ENCODE data around the gene SCARF2.

SCARF2 gene

DNA sequence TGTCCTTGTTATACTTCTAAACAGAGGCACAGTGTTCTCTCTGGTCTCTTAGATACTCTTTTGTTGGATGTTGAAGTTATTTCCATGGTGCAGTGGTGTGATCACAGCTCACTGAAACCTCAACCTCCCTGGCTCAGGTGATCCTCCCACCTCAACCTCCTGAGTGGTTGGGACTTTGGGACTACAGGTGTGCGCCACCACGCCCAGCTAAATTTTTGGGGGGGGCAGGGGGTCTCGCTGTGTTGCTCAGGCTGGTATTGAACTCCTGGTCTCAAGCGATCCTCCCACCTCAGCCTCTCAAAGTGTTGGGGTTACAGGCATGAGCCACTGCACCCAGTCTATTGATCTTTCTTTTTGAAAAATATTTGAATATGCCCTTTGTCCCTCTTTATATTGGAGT lies 28.7 kb downstream of the SCARF2 start:
- no peak for DNase-seq (ENCODE audit: low read depth)

DNA sequence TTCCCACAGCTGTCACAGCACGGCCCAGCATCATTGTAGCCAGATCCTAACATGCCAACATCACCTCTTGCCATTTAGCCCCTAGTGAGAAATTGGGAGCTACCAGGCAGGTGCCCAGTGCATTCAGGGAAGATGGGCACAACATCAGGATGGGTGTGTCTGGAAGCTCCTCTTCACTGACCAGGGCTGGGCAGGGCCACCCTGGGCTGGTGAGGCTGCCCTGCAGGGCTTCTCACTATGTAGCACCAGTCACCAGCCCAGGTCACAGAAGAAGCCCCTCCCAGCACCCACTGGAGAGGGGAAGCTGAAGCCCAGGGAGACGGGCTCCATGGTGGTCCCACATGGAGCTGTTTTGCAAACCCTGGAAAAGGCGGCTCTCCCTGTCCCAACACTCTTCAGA lies 29.8 kb downstream of the SCARF2 start:
- no peak for DNase-seq (ENCODE audit: low read depth)

DNA sequence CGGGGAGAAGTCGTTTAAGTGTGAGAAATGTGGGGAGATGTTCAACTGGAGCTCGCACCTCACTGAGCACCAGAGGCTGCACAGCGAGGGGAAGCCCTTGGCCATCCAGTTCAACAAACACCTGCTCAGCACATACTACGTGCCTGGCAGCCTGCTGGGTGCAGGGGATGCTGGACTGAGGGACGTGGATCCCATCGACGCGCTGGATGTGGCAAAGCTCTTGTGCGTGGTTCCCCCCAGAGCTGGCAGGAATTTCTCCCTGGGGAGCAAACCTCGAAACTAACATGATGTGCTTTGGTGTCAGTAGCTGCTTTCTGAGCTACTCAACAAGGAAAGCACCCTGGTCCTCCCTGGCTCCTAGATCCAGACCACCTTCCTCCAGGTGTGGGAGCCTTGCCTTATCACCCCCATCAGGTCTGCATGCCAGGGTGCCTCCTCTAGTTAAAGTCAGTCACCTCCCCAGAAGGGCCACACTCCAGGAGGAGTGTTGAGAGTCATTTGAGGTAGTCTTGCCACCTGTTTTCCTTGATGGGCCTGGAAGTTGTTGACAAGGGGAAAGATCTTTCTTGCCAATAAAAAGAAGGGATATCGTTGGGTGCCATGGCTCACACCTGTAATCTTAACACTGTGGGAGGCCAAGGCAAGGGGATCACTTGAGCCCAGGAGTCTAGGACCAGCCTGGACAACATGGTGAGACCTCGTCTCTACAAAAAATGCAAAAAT lies 30.8 kb downstream of the SCARF2 start:
- DNase-seq (ENCODE audit: low read depth), result no peak

DNA sequence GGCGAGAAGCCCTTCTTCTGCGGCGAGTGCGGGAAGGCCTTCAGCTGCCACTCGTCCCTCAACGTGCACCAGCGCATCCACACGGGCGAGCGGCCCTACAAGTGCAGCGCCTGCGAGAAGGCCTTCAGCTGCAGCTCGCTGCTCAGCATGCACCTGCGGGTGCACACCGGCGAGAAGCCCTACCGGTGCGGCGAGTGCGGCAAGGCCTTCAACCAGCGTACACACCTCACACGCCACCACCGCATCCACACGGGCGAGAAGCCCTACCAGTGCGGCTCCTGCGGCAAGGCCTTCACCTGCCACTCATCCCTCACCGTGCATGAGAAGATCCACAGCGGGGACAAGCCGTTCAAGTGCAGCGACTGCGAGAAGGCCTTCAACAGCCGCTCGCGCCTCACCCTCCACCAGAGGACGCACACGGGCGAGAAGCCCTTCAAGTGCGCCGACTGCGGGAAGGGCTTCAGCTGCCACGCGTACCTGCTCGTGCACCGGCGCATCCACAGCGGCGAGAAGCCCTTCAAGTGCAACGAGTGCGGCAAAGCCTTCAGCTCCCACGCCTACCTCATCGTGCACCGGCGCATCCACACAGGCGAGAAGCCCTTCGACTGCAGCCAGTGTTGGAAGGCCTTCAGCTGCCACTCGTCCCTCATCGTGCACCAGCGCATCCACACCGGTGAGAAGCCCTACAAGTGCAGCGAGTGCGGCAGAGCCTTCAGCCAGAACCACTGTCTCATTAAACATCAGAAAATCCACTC lies 31.5 kb downstream of the SCARF2 start:
- no peak for DNase-seq (ENCODE audit: low read depth)

DNA sequence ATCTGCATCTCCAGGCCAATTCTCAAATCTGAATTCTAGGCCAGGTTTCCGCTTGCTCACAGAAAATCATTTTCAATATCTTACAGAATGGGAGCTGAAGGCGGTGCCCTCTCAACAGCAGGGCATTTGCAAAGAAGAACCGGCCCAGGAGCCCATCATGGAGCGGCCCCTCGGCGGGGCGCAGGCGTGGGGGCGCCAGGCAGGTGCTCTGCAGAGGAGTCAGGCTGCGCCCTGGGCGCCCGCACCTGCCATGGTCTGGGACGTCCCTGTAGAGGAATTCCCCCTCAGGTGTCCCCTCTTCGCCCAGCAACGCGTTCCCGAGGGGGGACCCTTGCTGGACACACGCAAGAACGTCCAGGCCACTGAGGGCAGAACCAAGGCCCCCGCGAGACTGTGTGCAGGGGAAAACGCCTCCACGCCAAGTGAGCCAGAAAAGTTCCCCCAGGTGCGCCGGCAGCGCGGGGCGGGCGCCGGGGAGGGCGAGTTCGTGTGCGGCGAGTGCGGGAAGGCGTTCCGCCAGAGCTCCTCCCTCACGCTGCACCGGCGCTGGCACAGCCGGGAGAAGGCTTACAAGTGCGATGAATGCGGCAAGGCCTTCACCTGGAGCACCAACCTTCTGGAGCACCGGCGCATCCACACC lies 32.2 kb downstream of the SCARF2 start:
- DNase-seq (ENCODE audit: low read depth), result no peak

DNA sequence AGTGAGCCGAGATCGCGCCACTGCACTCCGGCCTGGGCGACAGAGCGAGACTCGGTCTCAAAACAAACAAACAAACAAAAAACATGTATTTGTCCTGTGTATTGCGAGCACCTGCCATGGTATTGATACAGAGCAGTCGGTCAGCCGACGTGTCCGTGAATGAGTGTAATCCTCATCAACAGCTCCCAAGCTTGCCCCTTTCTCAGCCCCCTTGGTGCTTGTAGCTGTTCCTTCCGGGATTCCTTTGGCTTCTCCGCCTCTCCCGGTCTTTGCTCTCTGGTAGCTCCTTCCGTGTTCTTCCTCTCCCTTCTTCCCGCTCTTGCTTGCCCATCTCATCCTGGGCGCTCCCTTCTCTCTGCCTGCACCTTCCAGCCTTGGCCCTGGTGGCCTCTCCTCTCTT lies 32.7 kb downstream of the SCARF2 start:
- no peak for DNase-seq (ENCODE audit: low read depth)

DNA sequence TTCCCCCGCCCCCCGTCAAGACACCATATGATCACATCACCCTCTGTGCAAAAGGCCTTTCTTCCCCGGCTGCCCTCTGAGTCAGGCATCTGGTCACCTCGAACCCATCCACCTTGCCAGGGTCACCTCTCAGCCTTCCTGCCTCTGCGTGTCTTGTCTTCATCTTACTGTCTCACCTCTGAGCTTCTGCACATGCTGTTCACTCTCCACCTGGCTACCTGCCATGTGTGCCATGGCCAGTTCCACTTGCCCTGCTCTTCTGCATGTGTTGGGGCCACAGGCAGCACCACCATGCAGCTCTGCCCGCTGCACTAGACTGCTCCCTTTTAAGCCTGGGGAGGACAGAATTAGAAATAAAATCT lies 33.9 kb downstream of the SCARF2 start:
- no peak for DNase-seq (ENCODE audit: low read depth)

DNA sequence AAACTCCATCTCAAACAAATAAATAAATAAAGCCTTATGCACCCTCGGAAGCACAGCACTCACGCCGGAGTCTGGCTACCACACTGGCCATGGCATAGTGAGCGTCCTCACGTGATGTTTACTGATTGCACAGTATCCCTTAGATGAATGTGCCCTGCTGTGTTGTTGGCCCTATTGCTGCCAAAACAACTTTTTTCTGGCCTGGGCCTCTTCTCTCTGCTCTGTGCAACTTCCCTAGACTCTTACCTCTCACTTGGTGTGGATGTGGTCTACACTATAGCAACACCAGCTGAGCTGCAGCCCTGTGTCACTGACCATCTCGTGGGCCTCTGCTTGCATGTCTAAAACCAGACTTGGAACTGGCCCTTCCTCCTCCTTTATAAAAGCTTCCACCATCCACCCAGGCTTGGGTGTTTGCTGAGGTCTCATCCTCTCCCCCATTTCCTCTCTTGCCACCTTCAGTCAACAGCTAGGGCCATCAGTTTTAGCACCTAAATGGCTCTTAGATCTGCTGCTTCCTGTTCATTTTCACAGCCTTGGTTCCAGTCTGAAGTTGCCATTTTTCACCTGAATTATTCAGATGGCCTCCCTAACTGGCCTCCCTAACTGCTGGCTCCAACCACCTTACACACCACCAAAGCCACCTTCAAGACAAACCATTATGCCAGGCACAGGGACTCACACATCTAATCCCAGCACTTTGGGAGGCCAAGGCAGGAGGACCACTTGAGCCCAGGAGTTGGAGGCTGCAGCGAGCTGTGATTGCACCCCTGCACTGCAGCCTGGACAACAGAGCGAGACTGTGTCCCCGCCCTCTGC lies 34.5 kb downstream of the SCARF2 start:
- no peak for DNase-seq (ENCODE audit: low read depth)

DNA sequence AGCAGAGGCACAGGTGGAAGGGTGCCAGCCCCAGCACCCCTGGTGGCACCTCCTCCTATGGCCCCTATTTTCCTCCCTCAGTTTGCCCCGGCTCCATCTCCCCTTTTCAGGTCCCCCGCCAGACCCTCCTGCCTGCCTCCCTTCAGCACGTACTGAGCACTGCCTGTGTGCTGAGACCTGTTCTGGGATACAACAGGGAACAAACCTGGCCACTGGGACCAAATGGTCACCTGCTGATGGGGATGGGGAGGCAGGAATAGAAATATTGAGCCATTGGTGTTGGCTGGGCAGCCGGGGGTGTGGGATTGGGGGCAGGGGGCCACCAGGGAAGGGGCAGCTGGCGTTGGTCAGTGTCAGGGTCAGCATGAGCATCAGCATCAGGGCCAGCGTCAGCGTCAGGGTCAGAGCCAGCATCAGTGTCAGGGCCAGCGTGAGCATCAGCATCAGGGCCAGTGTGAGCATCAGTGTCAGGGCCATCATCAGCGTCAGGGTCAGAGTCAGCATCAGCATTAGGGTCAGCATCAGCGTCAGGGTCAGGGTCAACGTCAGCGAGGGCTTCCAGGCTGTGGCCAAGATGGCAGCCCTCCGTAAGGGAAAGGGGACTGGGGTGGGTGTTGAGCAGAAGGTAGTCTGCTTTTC lies 36.1 kb downstream of the SCARF2 start:
- no peak for DNase-seq (ENCODE audit: low read depth)

DNA sequence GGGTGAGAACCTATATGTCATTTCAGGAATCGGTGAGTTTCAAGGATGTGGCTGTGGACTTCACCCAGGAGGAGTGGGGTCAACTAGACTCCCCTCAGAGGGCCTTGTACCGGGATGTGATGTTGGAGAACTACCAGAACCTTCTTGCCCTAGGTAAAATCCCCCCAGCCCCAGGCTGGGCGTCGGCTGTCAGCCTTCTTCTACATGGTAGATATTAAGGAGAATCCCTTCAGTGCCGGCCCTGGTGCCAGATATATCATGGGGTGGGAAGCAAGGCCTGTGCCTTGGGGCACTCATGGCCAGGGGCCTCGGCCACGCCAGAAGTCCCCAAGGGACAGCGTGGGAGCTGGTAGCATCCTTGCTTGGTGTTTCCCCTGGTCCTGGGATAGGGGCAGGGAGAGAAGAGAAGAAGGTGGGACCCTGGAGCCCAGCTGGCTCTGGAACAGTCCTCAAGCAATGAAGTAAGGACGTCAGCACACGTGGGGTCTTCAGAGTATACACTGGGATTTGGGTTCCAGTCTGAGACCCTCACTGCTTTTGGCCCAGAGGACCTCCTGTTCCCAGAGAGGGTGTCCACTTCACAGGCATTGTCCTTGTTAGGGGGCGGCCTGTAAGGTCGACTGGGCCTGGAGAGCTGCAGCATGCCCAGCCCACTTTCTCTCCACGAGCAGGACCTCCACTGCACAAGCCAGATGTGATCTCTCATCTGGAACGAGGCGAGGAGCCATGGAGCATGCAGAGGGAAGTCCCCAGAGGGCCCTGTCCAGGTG lies 36.8 kb downstream of the SCARF2 start:
- DNase-seq (ENCODE audit: low read depth), result no peak

DNA sequence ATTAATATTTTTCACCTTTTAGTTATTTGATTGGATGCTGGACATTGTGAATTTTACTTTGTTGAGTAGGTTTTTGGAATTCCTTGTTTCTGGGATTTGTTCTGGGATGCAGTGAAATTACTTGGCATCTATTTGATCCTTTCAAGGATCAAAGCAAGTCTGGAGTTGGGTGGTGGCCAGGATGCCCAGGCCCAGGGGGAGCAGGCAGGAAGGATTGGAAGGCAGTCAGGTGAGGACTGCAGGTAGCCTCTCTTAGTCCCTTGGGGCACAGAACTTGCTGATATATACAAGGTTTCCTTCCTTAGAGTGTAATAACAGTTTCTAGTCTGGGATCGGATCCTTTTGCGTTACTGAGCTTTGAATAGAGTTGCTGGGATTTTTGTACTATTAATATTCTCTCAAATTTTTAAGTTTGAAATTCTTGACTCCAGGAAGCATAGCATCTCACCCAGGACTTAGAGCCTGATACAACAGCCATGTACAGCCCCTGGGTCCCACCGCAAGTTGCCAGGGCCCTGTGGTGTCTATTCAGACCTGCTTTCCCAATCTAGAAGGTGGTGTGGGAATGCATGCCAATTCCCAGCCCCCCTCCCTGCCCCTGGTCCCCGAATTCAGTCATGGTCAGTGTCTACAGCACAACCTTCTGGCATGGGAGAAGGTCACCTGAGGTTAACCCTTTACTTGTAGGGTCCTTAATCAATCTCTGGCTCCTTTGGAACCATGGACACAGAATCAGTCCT lies 37.6 kb downstream of the SCARF2 start:
- no peak for DNase-seq (ENCODE audit: low read depth)

DNA sequence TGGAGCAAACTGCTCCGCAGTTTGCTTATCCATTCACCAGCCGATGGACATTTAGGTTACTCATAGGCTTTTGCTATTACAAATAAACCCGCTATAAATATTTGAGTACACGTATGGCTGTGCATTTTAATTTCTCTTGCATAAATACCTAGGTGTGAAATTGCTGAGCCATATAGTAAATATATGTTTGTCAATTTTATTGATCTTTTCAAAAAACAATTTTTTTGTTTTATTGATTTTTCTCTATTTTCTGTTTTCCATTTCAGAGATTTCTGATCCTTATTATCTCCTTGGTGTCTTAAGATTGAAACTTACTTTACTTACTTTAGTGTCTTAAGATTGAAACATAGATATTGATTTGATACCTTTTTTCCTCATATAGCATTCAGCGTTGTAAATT lies 39.2 kb downstream of the SCARF2 start:
- DNase-seq (ENCODE audit: low read depth), result no peak

DNA sequence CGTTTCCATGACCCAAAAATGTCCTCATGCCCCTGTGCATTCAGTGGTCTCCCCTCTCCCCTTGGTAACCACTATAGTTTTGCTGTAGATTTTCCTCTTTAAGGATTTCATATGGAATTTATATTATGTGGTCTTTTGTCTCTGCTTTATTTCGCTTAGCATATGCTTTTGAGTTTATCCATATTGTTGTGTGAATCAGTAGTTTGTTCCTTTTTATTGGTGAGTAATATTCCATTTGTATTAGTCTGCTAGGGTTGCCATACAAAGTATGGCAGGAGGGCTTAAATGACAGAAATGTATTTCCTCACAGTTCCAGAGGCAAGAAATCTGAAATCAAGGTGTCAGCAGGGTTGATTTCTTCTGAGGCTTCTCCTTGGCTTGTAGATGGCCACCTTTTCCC lies 40.1 kb downstream of the SCARF2 start:
- no peak for DNase-seq (ENCODE audit: low read depth)

DNA sequence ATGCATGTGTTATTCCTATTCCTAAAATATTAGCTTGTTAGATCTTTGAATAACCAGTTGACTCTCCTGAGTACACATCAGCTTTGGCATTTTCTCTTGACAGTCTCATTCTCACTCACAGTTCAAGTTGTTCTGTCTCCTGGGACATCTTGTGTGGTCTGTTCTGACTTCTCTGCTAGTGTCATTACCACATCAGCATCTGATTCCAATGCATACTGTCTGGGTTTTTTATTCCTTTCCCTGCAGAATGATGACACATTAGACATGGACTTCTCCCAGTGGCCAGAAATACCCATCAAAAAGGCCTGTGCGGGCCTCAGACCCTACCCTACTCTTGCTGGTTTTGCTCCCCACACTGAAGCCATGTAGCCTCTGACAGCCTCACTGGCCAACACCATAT lies 41.0 kb downstream of the SCARF2 start:
- no peak for DNase-seq (ENCODE audit: low read depth)

DNA sequence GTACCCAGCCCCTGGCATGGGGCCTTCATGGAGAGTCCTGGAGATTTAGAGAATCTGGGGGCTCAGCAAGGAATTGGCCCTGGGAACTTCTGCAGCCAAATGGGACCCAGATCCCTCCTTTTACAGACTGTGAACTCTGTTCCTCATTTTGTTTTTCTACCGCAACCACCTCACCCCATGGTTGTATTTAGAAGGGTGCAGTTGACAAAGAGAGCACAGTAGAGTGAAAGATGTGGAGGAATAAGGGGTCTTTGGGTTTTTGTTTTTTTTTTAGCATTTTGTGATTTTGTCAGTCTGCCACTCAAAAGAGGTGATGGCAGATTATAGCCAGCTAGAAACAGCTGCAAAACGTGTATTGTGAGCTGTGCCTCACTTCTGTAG lies 41.7 kb downstream of the SCARF2 start:
- DNase-seq (ENCODE audit: low read depth), result no peak

DNA sequence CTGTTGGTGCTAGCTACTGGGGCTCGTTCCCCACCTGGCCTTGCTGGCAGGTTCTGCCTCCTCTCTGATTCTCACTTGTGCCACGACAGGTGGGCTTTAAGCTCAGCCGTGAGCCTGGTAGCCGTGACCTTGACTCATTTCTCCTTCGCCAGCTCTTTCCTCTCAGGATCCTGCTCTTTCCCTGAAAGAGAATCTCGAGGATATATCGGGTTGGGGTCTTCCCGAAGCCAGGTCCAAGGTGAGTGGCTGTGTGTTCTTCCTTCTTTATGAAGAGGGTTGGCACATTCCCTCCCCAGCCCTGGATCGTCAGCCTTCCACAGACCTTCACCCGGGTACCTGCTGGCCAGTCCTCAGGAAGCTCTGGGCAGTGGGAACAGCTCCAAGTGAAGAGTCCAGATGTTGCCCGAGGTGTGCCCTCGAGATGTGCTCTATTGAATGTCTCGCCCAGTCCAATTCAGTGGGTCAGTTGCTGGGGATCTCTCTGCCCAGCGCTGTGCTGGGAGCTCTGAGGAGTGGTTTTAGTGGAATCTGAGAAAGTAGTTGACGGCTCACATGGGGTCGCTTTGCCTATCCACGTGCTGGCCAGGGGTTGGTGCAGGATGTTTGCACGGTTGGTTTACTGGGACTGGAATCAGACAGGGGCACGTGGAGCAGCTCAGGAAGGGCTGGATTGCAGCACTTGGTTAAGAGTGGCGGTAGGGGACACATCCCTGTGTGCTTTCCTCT lies 42.3 kb downstream of the SCARF2 start:
- no peak for DNase-seq (ENCODE audit: low read depth)

DNA sequence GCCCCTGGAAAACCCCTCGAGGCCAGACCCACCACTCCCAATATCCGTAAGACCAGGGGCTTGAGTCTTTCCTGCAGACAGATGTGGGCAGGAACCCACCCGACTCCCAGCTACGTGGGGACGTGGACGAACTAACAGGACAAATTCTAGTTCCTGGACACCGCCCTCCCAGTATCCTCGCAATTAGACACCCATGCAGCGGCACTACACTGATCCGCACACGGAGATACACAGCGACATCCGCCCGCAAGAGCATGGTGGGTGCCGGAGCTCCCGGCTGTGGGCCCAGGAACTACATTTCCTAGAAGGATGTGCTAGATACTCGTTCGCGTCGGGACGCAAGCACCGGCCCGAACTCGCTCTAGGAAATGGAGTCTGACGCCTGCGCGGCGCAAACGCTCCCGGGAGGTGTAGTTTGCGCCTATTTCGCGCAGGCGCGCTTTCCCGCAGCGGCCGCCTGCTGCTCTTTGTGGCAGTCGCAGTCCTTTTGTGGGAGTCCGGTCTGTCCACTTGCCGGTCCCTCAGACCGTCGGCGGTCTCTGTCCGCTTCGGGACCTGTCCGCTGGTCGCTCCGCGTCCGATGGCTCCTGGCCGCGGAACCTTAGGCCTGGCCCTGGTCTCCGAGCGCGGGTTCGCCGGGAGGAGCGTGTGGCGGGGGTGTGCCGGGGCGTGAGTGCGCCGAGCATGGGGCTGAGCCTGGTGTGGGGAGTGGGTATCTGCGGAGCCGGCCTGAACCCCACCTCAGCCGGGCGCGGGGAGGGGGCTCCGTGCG lies 43.7 kb downstream of the SCARF2 start, which contains the start of gene ZNF74:
TSS of gene ZNF74 (plus strand) at position 447 of the 772 bp plus-strand sequence. CDS start 478 bp downstream, outside the sequence.
- DNase-seq (ENCODE audit: low read depth), result peak; percentile 62

DNA sequence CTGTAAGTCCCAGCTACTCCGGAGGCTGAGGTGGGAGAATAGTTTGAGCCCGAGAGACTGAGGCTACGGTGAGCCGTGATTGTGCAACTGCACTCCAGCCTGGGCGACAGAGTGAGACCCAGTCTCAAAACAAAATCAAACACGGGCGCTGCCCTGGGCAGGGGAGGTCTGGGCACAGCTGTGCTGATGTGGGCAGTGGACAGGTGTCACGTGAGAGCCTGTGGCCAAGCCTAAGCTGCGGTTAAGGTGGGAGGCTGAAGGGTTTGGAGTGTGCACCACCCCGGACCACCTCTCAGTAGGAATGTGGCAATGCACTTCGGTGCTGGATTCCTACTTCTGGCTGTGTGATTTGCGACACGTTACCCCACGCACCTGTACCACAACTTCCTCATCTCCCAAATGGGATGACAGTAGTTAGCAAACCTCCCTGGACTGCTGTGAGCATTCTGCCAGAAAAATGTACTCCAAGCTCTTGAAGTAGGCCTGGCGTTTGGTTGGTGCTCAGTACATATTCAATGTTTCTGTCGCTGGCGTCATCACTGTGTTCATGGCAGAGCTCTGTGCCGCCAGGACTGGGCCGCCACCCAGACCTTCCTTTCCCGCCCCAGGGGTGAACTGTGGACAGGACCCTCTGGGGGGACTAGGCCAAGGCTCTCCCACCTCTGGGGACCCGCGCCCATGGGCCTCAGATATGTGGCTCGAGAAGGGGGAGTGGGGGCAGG lies 44.5 kb downstream of the SCARF2 start:
- no peak for DNase-seq (ENCODE audit: low read depth)

Data from HS-5 (cell line).